Bronchial epithelial cell (primary cell): ENCODE results near the gene TAF15. TPM values are rescaled to one million over a fixed set of nuclear protein-coding genes. Genes with fewer than 3 reads are reported as not detected.

ENCODE experiments used
- DNase-seq: peaks from one replicate; pipeline ENCODE4 v3.0.0-alpha.2; 2010; ENCODE audit warnings: low read depth
- FAIRE-seq: peaks from 2 replicates; lab custom pipeline; 2011; peaks lifted over from hg19 to GRCh38; lab: Jason Lieb, UNC
- H3K27me3 ChIP-seq: 2 replicates; pipeline ENCODE4 v1.5.1; 2011; ENCODE audit warnings: low read length; ENCODE audit not compliant: control insufficient read depth, insufficient read depth
- H3K36me3 ChIP-seq: 2 replicates; pipeline ENCODE4 v1.5.1; 2011; ENCODE audit warnings: low read length; ENCODE audit not compliant: control insufficient read depth, insufficient read depth
- H3K4me3 ChIP-seq: 2 replicates; pipeline ENCODE4 v1.5.1; 2011; ENCODE audit warnings: mild to moderate bottlenecking, low read depth, low read length, control low read depth
- total RNA-seq: library from RNA; depleted of rRNA; stranded (reverse); fragments of >200 nt; gene quantifications from 2 replicates; pipeline ENCODE4 v1.2.1, GENCODE V29; 2014
- TF ChIP-seq, protein P1 (sequence below): IDR thresholded peaks from 2 replicates; pipeline ENCODE4 v1.5.1; 2011; ENCODE audit warnings: mild to moderate bottlenecking, moderate library complexity, low read length, control low read depth, inconsistent platforms; ENCODE audit not compliant: insufficient read depth, severe bottlenecking

The TAF15 gene
- total RNA-seq, 1 donor from 2014 or later = 69.5 TPM

DNA sequence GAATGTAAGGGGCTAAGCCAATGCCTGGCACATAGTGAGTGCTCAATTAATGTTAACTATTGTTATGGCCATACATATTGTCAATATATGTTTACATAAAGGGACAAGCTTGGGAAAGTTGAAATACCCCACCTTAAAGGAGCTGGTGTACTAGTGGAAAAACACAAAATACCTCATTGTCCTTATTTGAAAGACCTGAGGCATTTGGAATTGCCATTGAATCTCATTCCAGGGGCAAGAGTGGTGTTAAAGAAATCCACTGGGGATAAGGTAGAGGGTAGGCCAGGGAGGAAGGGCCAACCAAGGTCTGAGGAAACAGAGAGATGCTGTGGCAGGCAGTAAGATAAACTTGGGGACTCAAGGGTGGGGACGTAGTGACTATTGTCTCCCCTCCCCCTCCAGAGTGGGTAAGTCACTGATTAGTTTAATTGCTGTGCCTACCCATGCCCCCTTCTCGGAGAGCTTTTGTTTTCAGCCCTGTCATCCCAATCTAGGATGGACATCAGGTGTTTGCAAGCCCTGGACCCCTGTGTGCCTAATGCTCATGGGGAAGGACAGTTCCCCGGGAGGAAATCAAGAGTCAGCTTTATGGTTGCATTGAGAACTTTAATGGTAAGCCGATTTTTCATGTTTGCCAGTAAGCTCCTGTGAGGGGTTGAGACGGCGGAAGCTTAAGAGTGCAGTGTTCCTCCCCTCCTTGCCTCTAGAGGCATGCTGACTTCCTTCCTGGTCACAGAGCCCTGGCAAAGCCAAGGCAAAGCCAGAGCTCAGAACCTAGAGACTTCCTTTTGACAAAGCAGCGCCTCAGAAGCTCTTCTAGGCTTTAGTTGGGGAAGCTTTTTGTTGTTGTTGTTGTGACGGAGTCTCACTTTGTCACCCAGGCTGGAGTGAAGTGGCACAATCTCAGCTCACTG is 61.9 kb downstream of the TAF15 start:
- TF ChIP-seq, protein P1, sequence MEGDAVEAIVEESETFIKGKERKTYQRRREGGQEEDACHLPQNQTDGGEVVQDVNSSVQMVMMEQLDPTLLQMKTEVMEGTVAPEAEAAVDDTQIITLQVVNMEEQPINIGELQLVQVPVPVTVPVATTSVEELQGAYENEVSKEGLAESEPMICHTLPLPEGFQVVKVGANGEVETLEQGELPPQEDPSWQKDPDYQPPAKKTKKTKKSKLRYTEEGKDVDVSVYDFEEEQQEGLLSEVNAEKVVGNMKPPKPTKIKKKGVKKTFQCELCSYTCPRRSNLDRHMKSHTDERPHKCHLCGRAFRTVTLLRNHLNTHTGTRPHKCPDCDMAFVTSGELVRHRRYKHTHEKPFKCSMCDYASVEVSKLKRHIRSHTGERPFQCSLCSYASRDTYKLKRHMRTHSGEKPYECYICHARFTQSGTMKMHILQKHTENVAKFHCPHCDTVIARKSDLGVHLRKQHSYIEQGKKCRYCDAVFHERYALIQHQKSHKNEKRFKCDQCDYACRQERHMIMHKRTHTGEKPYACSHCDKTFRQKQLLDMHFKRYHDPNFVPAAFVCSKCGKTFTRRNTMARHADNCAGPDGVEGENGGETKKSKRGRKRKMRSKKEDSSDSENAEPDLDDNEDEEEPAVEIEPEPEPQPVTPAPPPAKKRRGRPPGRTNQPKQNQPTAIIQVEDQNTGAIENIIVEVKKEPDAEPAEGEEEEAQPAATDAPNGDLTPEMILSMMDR = no peak
- DNase-seq (no peak), FAIRE-seq (no peak)
- H3K4me3 ChIP-seq = no peak overlapping the region
- H3K36me3 ChIP-seq = no peaks in the 10 kb centered on the region
- no peaks in the 10 kb centered on the region for H3K27me3 ChIP-seq

DNA sequence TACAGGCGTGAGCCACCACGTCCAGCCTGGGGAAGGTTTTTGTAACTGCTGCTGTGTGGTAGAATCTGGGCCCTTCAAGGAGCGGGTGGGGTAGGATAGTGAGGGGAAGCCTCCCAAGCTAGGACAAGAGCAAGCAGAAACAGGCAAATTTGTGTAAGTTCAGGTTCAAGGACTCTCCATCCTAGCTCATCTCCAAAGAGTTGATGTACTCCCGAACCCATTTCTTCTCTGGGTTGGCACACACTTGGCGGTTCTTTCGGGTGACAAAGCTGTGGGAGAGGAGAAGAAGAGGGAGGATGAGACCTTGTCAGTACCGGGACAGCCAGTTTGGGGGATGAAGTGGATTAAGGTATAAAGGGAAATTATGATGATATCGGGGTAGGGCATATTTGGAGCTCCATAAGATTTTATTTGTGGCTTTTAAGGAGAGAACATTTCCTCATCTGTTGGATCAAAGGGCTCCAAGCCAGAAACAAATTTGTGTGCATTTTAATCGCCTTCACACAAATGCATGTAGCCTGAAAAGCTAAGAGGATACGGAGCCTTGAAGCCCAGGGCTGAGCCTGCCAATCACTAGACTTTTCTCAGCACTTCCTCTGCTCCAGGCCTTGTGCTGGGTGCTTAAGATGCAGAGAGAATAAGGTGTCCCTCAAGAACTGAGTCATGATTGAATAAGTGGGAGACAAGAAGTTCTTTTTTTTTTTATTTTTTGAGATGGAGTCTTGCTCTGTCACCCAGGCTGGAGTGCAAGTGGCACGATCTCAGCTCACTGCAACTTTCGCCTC is 63.1 kb downstream of the TAF15 start:
- Histone ChIP-seq H3K36me3 (no peaks in the 10 kb centered on the region), H3K27me3 (no peaks in the 10 kb centered on the region), H3K4me3 (no peak overlapping the region)
- DNase-seq = no peak
- TF ChIP-seq, protein P1 = no peak
- no peak for FAIRE-seq

DNA sequence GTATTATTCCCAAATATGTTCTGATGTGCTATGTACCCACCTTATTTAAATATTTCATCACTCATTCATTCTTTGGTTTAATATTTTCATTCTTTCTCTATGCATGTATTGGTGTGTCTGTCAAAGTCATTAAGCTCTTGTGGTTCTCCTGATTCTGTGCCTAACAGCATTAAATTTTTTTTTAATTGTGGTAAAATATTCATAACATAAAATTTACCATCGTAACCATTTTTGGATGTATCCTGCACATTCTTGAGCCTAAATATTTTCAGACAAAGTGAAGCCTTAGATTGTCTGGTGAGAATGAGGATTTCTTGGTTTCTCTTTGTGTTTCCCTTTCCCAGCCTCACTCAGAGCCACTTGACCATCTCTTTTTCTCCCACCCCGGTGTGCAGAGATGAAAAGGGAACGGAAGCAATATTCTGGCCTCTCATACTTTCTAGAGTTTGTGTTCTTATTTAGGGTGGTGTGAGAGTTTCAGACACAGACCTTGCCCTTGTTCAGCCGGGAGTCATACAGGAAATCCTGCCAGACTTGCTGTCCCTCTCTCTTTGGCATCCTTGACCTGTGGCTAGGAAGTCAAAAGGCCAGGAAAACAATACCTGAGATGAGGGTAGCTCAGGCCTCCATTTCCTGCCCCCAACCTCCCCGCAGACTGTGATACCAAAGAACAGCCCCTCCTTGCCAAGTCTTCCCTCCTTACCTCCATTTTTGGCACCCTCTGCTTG is 66.0 kb downstream of the TAF15 start:
- Histone ChIP-seq H3K36me3 (no peaks in the 10 kb centered on the region), H3K4me3 (no peak overlapping the region), H3K27me3 (no peaks in the 10 kb centered on the region)
- TF ChIP-seq, protein P1 = no peak
- FAIRE-seq (no peak), DNase-seq (no peak)

DNA sequence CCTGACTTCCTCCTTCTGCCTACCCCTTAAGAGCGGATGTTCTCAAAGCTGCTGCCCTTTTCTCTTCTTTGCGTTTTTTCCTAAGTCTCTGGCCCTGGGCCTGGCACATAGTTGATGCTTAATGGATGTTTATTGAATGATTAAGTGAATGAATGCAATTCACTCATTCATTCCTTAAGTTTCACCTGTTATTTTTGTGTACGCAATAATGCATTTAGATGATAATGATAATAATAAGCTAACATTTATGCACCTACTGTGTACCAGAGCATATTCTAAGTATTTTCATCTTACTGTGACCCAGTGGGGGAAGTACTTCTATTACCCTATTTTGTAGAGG is 66.5 kb downstream of the TAF15 start:
- no peak for FAIRE-seq
- no peak for DNase-seq
- no peak overlapping the region for H3K4me3 ChIP-seq

DNA sequence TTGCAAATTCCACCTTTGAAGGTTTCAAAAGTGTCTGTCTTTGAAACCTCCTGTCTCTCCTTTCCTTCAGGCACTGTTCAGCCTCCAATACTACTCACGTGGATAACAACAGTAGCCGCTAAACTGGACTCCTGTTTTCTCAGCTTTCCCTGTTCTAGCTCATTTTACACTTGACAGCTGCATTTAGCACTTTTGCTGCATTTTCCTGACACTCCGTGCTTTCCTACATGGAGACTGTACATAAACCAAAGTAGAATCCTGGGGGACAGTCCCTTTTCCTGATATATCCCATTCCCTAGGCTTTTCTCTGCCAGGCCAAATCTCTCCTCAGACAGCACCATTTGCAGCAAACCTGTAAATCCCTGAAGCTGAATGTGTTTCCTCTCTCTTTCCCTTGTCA is 67.2 kb downstream of the TAF15 start:
- no peak for DNase-seq
- no peak overlapping the region for H3K4me3 ChIP-seq
- FAIRE-seq = no peak
- TF ChIP-seq, protein P1 = no peak
- no peaks in the 10 kb centered on the region for H3K27me3 ChIP-seq
- H3K36me3 ChIP-seq = no peaks in the 10 kb centered on the region

More for the DNA sequence above, 66.5 kb downstream of the TAF15 start:
- H3K27me3 ChIP-seq = no peaks in the 10 kb centered on the region
- no peaks in the 10 kb centered on the region for H3K36me3 ChIP-seq
- TF ChIP-seq, protein P1 = no peak
